Measurements from ENCODE around the gene LHX4. TPM values are rescaled to one million over a fixed set of nuclear protein-coding genes. Genes with fewer than 3 reads are reported as not detected.

The LHX4 gene
- total RNA-seq, 3 donors from 2014 or later (not counting 1 experiment from before 2014, with no cell fraction given), result 0.08 TPM; not detected in 2

GRCh38 chr1:180299479-180300221, 69.6 kb downstream of the LHX4 start:
- Mint-ChIP-seq H3K27me3 (ENCODE audit: low read depth in 2 of 2) (no peaks in the 10 kb centered on the region), H3K36me3 (no peaks in the 10 kb centered on the region), H3K4me1 (peaks cover 5 to 8% of the 10 kb centered on the region in 2 donors), H3K27ac (no peak overlapping the region), H3K9me3 (no peaks in the 10 kb centered on the region), H3K4me3 (no peak overlapping the region)
- H3K27ac ChIP-seq (ENCODE audit: low read length), result no peak overlapping the region
- WGBS (ENCODE audit: insufficient coverage), result 94% methylated on average over 6 of the region's 7 CpGs
- no peaks in the 10 kb centered on the region for H3K4me1 ChIP-seq (ENCODE audit: control insufficient read depth, insufficient read depth, low read length)
- intact Hi-C loops (cut with micrococcal nuclease), result no loop called here
- no peaks in the 10 kb centered on the region for H3K9me3 ChIP-seq (ENCODE audit: control insufficient read depth, insufficient read depth, low read length)
- no peak overlapping the region for H3K4me3 ChIP-seq (ENCODE audit: low read length)
- no peak for TF ChIP-seq CTCF (IDR thresholded peaks at IDR 0.05)
- DNase-seq, result no peak
- no peaks in the 10 kb centered on the region for H3K36me3 ChIP-seq (ENCODE audit: control insufficient read depth, insufficient read depth, low read length)
- ATAC-seq, result no peak
- no peaks in the 10 kb centered on the region for H3K27me3 ChIP-seq (ENCODE audit: control insufficient read depth, insufficient read depth, low read length)

- intact Hi-C loops (cut with micrococcal nuclease), result no loop called here
- WGBS (ENCODE audit: insufficient coverage), result 100% methylated on average over 1 of the region's 2 CpGs
- no peak overlapping the region for H3K27ac ChIP-seq (ENCODE audit: low read length)
- DNase-seq (no peak), ATAC-seq (no peak)
- H3K9me3 Mint-ChIP-seq, result no peaks in the 10 kb centered on the region
- H3K27me3 Mint-ChIP-seq (ENCODE audit: low read depth in 2 of 2), result no peaks in the 10 kb centered on the region
- TF ChIP-seq CTCF (IDR thresholded peaks at IDR 0.05), result no peak
- H3K27me3 ChIP-seq (ENCODE audit: control insufficient read depth, insufficient read depth, low read length), result no peaks in the 10 kb centered on the region
- H3K36me3 Mint-ChIP-seq, result no peaks in the 10 kb centered on the region
- no peaks in the 10 kb centered on the region for H3K36me3 ChIP-seq (ENCODE audit: control insufficient read depth, insufficient read depth, low read length)
- H3K27ac Mint-ChIP-seq, result no peak overlapping the region
- H3K4me3 ChIP-seq (ENCODE audit: low read length), result no peak overlapping the region
- peaks cover 0 to 5% of the 10 kb centered on the region in 2 donors for H3K4me1 Mint-ChIP-seq
- H3K4me1 ChIP-seq (ENCODE audit: control insufficient read depth, insufficient read depth, low read length), result no peaks in the 10 kb centered on the region
- H3K9me3 ChIP-seq (ENCODE audit: control insufficient read depth, insufficient read depth, low read length), result no peaks in the 10 kb centered on the region
- no peak overlapping the region for H3K4me3 Mint-ChIP-seq
Measured at GRCh38 chr1:180301135-180301742, 71.2 kb downstream of the LHX4 start.

- Mint-ChIP-seq H3K36me3 (no peaks in the 10 kb centered on the region), H3K4me3 (no peak overlapping the region), H3K9me3 (peaks cover 2 to 5% of the 10 kb centered on the region in 2 donors), H3K27me3 (ENCODE audit: low read depth in 2 of 2) (no peaks in the 10 kb centered on the region), H3K27ac (no peak overlapping the region), H3K4me1 (no peaks in the 10 kb centered on the region)
- no peak for ATAC-seq
- no peak overlapping the region for H3K27ac ChIP-seq (ENCODE audit: low read length)
- H3K36me3 ChIP-seq (ENCODE audit: control insufficient read depth, insufficient read depth, low read length), result no peaks in the 10 kb centered on the region
- intact Hi-C loops (cut with micrococcal nuclease), result no loop called here
- WGBS (ENCODE audit: insufficient coverage), result 100% methylated on average over 1 of the region's 1 CpG
- H3K9me3 ChIP-seq (ENCODE audit: control insufficient read depth, insufficient read depth, low read length), result no peaks in the 10 kb centered on the region
- H3K27me3 ChIP-seq (ENCODE audit: control insufficient read depth, insufficient read depth, low read length), result no peaks in the 10 kb centered on the region
- H3K4me1 ChIP-seq (ENCODE audit: control insufficient read depth, insufficient read depth, low read length), result no peaks in the 10 kb centered on the region
- TF ChIP-seq CTCF (IDR thresholded peaks at IDR 0.05), result no peak
- no peak overlapping the region for H3K4me3 ChIP-seq (ENCODE audit: low read length)
- DNase-seq, result no peak
Measured at GRCh38 chr1:180309338-180309737, 79.3 kb downstream of the LHX4 start.

Data from natural killer cell (primary cell).